GM12892 (cell line): ENCODE data around the gene FOXJ3.

ENCODE experiments used
- POLR2A ChIP-seq: IDR thresholded peaks from 2 replicates; pipeline ENCODE4 v1.6.1; 2011; ENCODE audit warnings: low read depth, low read length, control low read depth
- POLR2AphosphoS5 ChIP-seq: IDR thresholded peaks from 2 replicates; pipeline ENCODE4 v1.6.1; 2011; ENCODE audit warnings: low read depth, low read length, control low read depth
- TAF1 ChIP-seq: IDR thresholded peaks from 2 replicates; pipeline ENCODE4 v1.6.1; 2011; ENCODE audit warnings: low read depth, mild to moderate bottlenecking, control low read depth, low read length, borderline replicate concordance

DNA sequence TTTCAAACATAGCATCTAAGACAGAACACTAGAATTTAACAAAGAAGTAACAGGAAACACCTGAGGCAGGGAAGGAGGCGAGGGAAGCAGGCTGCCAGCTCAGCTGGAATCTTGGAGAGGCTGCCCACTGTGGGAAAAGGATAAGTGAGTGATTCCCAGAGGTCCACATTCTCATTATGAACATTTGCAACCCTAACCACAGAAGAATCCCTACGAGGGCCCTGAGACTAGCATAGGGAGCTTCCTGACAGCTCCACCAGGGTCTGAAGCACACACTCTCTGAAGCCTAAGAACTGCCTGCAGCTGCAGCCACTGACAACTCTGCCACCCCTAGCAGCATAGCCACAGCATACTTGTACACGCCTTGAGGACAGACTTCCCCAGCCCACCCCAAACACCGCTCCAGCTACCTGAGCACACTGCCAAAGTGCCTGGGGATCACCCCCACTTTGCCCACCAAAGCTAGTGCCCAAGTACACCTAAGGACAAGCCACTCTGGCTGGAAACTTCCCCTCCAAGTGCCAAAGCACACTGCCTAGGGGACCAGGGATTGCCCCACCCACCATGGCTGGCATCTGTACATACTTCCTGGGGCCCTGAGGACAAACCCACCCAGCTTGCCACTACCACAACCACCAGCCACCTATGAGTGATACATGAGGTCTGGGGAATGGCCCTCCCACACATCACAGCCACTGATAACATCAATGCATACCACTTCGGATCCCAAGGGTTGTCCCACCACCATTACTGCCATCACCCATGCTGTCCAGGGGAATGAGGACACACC lies 93.9 kb downstream of the FOXJ3 start:
- TF ChIP-seq POLR2A (no peak), TAF1 (no peak), POLR2AphosphoS5 (no peak)
